IPS DF 4.7 (cell line): ENCODE data around the gene OXLD1.
"Not testable (repeated sequence)": the region's sequence is repeated elsewhere in the genome, so short reads cannot be mapped to it uniquely, and the experiment has no call there.

Experiments
- DNase-seq: peaks from one replicate; pipeline ENCODE4 v3.0.0-alpha.2; 2013; ENCODE audit warnings: low spot score; ENCODE audit errors: extremely low read depth

OXLD1 gene

GRCh38 chr17:81652906-81653771, 13.3 kb downstream of the OXLD1 start:
- DNase-seq = no peak

- DNase-seq = no peak
These were observed 14.7 kb downstream of the OXLD1 start for GRCh38 chr17:81651692-81652091.

- no peak for DNase-seq
These were observed 15.5 kb downstream of the OXLD1 start for GRCh38 chr17:81650951-81651350.

GRCh38 chr17:81648707-81649085, 17.7 kb downstream of the OXLD1 start:
- no peak for DNase-seq

- no peak for DNase-seq
These were observed 18.2 kb downstream of the OXLD1 start for GRCh38 chr17:81648013-81648706.

- DNase-seq = no peak
These were observed 18.8 kb downstream of the OXLD1 start for GRCh38 chr17:81647640-81648012.

GRCh38 chr17:81646869-81647600, 19.4 kb downstream of the OXLD1 start:
- DNase-seq = no peak

- no peak for DNase-seq
These were observed 21.1 kb downstream of the OXLD1 start for GRCh38 chr17:81644976-81645952.

- no peak for DNase-seq
These were observed 21.9 kb downstream of the OXLD1 start for GRCh38 chr17:81644496-81644895.

- no peak for DNase-seq
These were observed 24.4 kb downstream of the OXLD1 start for GRCh38 chr17:81641825-81642489.

GRCh38 chr17:81640011-81640410, 26.4 kb downstream of the OXLD1 start:
- DNase-seq = no peak

- DNase-seq = no peak
These were observed 27.7 kb downstream of the OXLD1 start for GRCh38 chr17:81638683-81639082.

GRCh38 chr17:81636505-81637288, 29.7 kb downstream of the OXLD1 start, which contains the start of the genes NPLOC4 and TSPAN10:
NPLOC4 (minus strand) TSS chr17:81637112; CDS start chr17:81636930, 182 bp downstream.
TSPAN10 (plus strand) TSS chr17:81637196; CDS start chr17:81642413, 5,217 bp downstream.
- DNase-seq = peak; percentile 46

GRCh38 chr17:81635973-81636504, 30.4 kb downstream of the OXLD1 start:
- DNase-seq = no peak

GRCh38 chr17:81635431-81635830, 31.0 kb downstream of the OXLD1 start:
- no peak for DNase-seq

GRCh38 chr17:81631482-81631881, 34.9 kb downstream of the OXLD1 start:
- no peak for DNase-seq

- DNase-seq = no peak
These were observed 36.1 kb downstream of the OXLD1 start for GRCh38 chr17:81630274-81630673.

- no peak for DNase-seq
These were observed 44.8 kb downstream of the OXLD1 start for GRCh38 chr17:81621494-81622130.

- DNase-seq = not testable (repeated sequence)
These were observed 48.1 kb downstream of the OXLD1 start for GRCh38 chr17:81618307-81618706.
